ENCODE results near the gene CDK5RAP2.

CDK5RAP2 gene

GRCh38 chr9:120454467-120454866, 125.5 kb downstream of the CDK5RAP2 start:
- no peaks in the 10 kb centered on the region for H3K9me2 ChIP-seq (replicated peaks; ENCODE audit: low read depth, low read length)
- H3K9me3 ChIP-seq (ENCODE audit: insufficient read depth, low read depth, low read length) = no peaks in the 10 kb centered on the region
- H3K36me3 ChIP-seq (ENCODE audit: insufficient read depth, low read length) = peaks cover 93% of the 10 kb centered on the region; the same call in 1 of the 2 replicates
- H3K9ac ChIP-seq (ENCODE audit: low read depth, low read length, poor library complexity, severe bottlenecking) = no peak overlapping the region
- no peak overlapping the region for H2AFZ ChIP-seq (ENCODE audit: low read length)
- no peak overlapping the region for H3K4me2 ChIP-seq (ENCODE audit: low read depth, low read length, poor library complexity, severe bottlenecking)
- TF ChIP-seq EZH2phosphoT487 (IDR thresholded peaks at IDR 0.05; ENCODE audit: borderline replicate concordance) (no peak), CTCF (conservative IDR thresholded peaks at IDR 0.05; ENCODE audit: low read length) (no peak)
- H3F3A ChIP-seq (ENCODE audit: low read depth) = no peaks in the 10 kb centered on the region
- H4K20me1 ChIP-seq (ENCODE audit: insufficient read depth, low read length, poor library complexity, severe bottlenecking) = no peaks in the 10 kb centered on the region
- no peak overlapping the region for H3K4me3 ChIP-seq (ENCODE audit: low read length, poor library complexity, severe bottlenecking)
- no peaks in the 10 kb centered on the region for H3K27me3 ChIP-seq (ENCODE audit: insufficient read depth, low read length, poor library complexity, severe bottlenecking)
- no peaks in the 10 kb centered on the region for H3K79me2 ChIP-seq (ENCODE audit: insufficient read depth, low read length)
- H3K4me1 ChIP-seq (ENCODE audit: insufficient read depth, low read length, poor library complexity, severe bottlenecking) = no peaks in the 10 kb centered on the region

- Histone ChIP-seq H3K36me3 (ENCODE audit: insufficient read depth, low read length) (peaks cover 92% of the 10 kb centered on the region; the same call in 1 of the 2 replicates), H3K9me3 (ENCODE audit: insufficient read depth, low read depth, low read length) (no peaks in the 10 kb centered on the region), H3K9ac (ENCODE audit: low read depth, low read length, poor library complexity, severe bottlenecking) (no peak overlapping the region), H3K79me2 (ENCODE audit: insufficient read depth, low read length) (no peaks in the 10 kb centered on the region), H3K4me1 (ENCODE audit: insufficient read depth, low read length, poor library complexity, severe bottlenecking) (no peaks in the 10 kb centered on the region), H4K20me1 (ENCODE audit: insufficient read depth, low read length, poor library complexity, severe bottlenecking) (no peaks in the 10 kb centered on the region), H3F3A (ENCODE audit: low read depth) (no peaks in the 10 kb centered on the region), H2AFZ (ENCODE audit: low read length) (no peak overlapping the region), H3K9me2 (replicated peaks; ENCODE audit: low read depth, low read length) (no peaks in the 10 kb centered on the region), H3K4me2 (ENCODE audit: low read depth, low read length, poor library complexity, severe bottlenecking) (no peak overlapping the region), H3K4me3 (ENCODE audit: low read length, poor library complexity, severe bottlenecking) (no peak overlapping the region), H3K27me3 (ENCODE audit: insufficient read depth, low read length, poor library complexity, severe bottlenecking) (no peaks in the 10 kb centered on the region)
- TF ChIP-seq CTCF (conservative IDR thresholded peaks at IDR 0.05; ENCODE audit: low read length) = no peak
- TF ChIP-seq EZH2phosphoT487 (IDR thresholded peaks at IDR 0.05; ENCODE audit: borderline replicate concordance) = no peak
Measured at GRCh38 chr9:120453792-120454191, 126.2 kb downstream of the CDK5RAP2 start.

GRCh38 chr9:120452631-120453030, 127.3 kb downstream of the CDK5RAP2 start:
- Histone ChIP-seq H4K20me1 (ENCODE audit: insufficient read depth, low read length, poor library complexity, severe bottlenecking) (no peaks in the 10 kb centered on the region), H3K4me2 (ENCODE audit: low read depth, low read length, poor library complexity, severe bottlenecking) (no peak overlapping the region), H3F3A (ENCODE audit: low read depth) (no peaks in the 10 kb centered on the region), H3K9me2 (replicated peaks; ENCODE audit: low read depth, low read length) (no peaks in the 10 kb centered on the region), H3K4me3 (ENCODE audit: low read length, poor library complexity, severe bottlenecking) (no peak overlapping the region), H3K9ac (ENCODE audit: low read depth, low read length, poor library complexity, severe bottlenecking) (no peak overlapping the region), H3K79me2 (ENCODE audit: insufficient read depth, low read length) (no peaks in the 10 kb centered on the region), H3K36me3 (ENCODE audit: insufficient read depth, low read length) (peaks cover 86% of the 10 kb centered on the region; the same call in 1 of the 2 replicates), H3K4me1 (ENCODE audit: insufficient read depth, low read length, poor library complexity, severe bottlenecking) (no peaks in the 10 kb centered on the region), H2AFZ (ENCODE audit: low read length) (no peak overlapping the region), H3K9me3 (ENCODE audit: insufficient read depth, low read depth, low read length) (no peaks in the 10 kb centered on the region), H3K27me3 (ENCODE audit: insufficient read depth, low read length, poor library complexity, severe bottlenecking) (no peaks in the 10 kb centered on the region)
- no peak for TF ChIP-seq EZH2phosphoT487 (IDR thresholded peaks at IDR 0.05; ENCODE audit: borderline replicate concordance)
- no peak for TF ChIP-seq CTCF (conservative IDR thresholded peaks at IDR 0.05; ENCODE audit: low read length)
